Stimulated activated CD8-positive, alpha-beta memory T cell treated with anti-CD3 and anti-CD28 coated beads, Interleukin-4, amount 100 ng/mL, for 48 hours (primary cell): ENCODE results near the gene RPP38.

Experiments used
- DNase-seq: peaks from one replicate; pipeline ENCODE4 v3.0.0-alpha.2; 2020

RPP38 gene

DNA sequence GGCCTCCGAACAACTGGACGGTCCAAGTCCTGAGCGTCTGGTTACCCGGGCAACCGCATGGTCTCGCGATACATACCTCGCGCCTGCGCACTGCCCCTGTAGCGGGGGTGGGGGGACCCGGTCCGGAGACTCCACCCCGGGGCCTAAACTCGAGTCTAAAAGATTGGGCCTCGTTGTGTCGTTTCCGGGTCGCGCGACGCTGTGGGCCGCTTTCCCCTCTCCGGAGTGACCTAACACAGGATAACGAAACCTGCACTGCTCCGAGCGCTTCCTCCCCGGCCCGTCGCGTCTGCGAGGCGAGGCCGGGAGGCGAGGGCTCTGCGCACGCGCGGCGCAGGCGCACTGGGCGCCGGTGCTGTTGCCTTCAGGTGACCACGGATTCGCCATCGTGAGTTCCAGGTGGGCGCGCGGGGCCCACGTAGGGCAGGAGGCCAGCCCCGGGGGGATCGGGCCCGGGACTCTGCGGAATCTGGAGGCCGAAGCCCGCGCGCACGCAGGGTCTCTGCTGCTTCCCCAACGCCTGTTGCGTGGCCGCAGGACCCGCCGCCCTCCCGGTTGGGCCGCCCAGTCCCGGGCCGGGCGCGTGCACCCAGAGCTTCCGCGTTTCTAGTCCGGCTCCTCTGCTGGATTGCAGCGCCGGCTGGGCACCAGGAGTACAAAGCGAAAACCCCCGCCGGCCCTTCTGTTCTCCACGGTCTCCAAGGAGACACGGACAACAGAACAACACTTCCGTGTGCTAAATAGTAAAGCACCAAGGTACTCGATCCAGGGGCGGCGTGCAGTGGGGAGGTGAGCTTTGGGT, at the start of gene RPP38:
TSS of gene RPP38 (plus strand) at position 345 of the 802 bp plus-strand sequence. CDS start 5,960 bp downstream, outside the sequence.
- peak; percentile 99 for DNase-seq

DNA sequence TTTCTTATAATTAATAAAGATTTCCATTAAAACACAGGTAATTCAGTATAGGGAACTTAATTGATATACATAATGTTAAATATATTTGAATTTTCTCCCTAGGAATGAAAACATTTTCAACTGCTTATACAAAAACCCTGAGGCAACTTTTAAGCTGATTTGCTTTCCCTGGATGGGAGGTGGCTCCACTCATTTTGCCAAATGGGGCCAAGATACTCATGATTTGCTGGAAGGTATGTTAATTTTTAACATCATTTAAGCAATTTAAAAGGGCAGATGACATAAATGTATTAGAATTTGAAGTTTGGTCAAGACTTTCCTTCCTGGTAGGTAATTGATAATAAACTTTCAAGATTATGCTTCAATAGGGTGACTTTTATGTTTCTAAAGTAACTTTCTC, 47.6 kb upstream of the RPP38 start:
- no peak for DNase-seq

DNA sequence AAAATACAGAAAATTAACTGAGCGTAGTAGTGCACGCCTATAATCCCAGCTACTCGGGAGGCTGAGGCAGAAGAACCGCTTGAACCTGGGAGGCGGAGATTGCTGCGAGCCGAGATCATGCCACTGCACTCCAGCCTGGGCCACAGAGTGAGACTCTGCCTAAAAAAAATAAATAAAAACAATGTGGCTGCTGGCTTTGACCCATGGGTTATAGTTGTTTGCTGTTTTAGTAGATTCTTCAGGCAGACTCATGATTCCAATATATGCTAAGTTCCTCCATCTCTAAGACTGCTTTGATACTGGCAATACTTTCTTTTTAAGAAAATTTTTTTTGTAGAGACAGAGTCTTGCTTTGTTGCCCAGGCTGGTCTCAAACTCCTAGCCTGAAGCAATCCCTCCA, 45.0 kb upstream of the RPP38 start:
- no peak for DNase-seq

- no peak for DNase-seq
These were observed 44.1 kb upstream of the RPP38 start for GRCh38 chr10:15053061-15053460.

GRCh38 chr10:15058689-15059088, 38.5 kb upstream of the RPP38 start:
- DNase-seq, result no peak

DNA sequence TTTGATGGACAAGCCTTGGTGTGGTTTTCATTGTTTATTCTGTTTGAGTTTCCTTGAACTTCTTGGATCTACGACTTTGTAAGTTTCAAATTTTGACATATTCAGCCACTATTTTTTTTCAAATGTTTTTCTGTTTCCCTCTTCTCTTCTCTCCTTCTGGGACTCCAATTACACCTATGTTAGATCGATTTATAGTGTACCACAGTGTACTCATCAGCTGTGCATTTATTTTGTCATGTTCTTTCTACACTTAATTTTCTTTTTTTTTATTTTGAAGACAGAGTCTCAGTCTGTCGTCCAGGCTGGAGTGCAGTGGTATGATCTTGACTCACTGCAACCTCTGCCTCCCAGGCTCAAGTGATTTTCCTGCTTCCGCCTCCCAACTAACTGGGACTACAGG, 37.2 kb upstream of the RPP38 start:
- no peak for DNase-seq

- DNase-seq, result no peak
These were observed 36.5 kb upstream of the RPP38 start for GRCh38 chr10:15060638-15061037.

DNA sequence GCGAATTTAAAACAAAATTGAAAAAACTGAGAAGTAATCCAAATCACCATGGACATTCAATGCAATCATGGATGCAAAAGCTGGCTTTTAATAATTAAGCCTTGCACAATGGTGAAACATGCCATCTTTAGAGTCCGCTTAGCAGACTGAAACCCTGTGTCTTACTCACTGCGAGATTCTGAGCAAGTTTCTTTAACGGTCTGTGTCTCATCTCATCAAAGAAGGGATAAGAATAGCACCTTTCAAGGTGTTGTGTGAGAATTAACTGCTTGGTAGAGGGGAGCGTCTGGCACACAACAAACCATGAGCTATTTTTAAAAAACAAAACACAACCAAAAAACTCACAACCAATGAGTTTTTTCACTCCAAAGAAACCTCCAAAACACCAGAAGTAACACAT, 30.0 kb upstream of the RPP38 start:
- DNase-seq, result no peak

- no peak for DNase-seq
These were observed 28.4 kb upstream of the RPP38 start for GRCh38 chr10:15068802-15069201.

- DNase-seq, result no peak
These were observed 27.9 kb upstream of the RPP38 start for GRCh38 chr10:15069230-15069629.

- DNase-seq, result no peak
These were observed 24.8 kb upstream of the RPP38 start for GRCh38 chr10:15072358-15072757.

DNA sequence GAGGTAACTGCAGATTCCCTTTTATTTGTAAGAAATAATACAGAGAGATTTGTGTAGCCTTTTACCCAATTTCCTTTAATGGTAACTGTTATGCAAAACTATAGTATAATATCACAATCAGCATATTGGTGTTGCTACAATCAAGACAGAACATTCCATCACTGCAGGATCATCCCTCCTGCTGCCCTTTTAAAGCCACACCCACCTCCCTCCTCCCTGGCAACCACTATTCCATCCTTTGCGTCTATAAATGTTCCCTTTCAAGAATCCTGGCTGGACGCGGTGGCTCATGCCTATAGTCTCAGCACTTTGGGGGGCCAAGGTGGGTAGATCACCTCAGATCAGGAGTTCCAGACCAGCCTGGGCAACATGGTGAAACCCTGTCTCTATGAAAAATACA, 21.7 kb upstream of the RPP38 start:
- no peak for DNase-seq

- DNase-seq, result no peak
These were observed 13.3 kb upstream of the RPP38 start for GRCh38 chr10:15083674-15084501.

DNA sequence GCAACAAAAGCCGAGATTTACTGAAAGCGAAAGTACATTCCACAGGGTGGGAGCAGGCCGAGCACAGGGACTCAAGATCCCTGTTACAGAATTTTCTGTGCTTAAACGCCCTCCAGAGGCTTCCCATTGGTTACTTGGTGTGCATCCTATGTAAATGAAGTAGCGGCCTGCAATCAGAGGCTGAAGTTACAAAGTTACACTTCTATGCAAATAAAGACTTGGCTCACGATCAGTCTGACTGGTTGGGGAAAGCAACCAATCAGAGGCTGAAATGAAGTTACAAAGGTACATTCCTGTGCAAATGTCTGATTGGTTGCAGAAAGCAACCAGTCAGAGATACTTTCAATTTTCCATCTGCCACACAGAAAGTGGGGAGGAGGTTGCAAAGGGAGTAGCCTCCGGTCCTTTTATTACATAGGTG, 12.6 kb upstream of the RPP38 start:
- no peak for DNase-seq

DNA sequence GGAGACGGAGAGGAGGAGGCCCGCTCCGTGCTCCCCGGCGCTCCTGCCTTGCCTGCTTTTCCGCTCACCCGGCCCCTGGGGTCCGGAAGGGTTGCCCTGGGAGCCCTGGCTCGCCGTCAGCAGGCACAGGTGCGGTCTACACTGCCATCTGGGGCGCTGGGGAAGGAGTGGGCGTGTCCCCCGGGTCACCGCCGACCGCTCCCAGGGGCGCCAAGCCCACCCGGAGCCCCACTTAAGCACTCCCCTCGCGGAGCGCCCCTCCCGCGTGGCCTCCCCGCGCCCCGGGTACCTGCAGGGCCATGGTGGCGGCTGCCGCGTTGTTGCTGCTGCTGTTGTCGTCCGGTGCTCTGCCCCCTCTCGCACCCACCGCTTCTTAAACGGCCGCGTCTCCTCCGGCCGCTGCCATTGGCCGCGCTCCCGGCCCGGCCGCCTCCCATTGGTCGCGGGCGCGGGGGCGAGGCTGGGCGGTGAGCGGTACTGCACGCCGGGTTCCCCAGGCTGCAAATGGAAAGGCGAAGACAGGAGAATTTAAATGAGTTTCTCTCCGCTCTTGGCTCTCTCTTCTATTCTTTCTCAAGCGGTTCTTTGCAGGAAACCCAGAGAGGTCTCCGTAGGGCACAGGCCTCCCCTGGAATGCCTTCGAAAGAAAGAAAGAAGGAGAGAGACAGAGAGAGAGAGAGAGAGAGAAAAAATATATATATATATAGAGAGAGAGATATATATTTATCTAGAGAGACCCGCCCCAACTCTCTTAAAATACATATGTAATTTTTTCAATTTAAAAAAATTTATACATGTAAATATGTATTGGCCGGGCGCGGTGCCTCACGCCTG, 8.5 kb upstream of the RPP38 start, which contains the start of gene ACBD7:
TSS of gene ACBD7 (minus strand) at position 349 of the 834 bp plus-strand sequence. CDS start at position 301, 48 bp downstream.
- DNase-seq, result peak; percentile 88

DNA sequence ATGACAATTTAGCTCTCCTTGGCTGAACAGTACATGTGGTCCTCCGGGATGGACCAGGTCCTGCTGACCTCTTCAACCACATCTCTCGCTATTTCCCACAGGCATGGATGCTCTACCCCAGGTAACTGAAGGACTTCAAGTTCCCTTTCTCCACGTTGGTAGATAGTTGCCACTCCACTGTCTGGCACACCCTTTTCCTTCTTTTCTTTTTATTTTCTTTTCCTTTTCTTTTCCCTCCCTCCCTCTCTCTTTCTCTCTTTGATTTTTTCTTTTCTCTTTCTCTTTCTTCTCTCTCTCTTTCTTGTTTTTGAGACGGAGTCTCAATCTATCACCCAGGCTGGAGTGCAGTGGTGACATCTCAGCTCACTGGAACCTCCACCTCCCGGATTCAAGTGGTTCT, 5.7 kb upstream of the RPP38 start:
- no peak for DNase-seq

DNA sequence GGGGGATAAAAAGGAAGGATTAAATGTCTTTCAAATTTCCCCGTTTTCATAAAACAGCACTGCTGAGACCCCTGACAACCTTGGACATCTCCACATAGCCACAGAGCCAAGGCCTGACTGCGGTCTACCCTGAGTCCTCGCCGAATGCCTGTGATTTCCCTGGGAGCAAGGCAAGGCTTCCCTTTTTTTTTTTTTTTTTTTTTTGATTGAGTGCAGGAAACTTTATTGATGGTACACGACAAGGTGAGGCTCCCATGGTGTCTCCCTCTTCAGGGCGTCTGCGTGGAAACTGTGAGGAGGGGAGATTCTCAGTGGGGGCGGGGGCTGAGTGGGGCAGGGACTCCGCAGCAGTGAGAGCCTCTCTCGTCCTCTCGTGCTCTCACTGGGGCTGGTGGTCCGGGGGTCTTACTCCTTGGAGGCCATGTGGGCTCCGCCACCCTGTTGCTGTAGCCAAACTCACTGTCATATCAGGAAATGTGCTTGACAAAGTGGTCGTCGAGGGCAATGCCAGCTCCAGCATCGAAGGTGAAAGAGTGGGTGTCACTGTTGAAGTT, 4.2 kb upstream of the RPP38 start:
- DNase-seq, result no peak

DNA sequence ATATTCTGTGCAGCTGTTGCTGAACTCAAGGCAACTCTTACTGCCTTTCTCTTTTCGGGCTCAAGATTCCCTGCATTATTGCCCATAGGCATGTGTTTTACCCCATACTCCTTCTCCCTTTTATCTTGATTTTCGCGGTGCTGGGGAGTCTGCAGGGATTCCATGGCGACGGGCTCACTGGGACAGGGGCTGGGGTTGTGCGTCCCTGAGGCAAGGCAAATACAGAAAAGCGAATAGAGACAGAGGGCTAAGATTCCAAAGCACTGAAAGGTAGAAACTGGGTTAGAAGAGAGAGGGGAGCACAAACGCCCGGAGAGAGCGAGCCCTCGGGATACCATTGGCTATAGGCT, 519 bp upstream of the RPP38 start:
- no peak for DNase-seq

- no peak for DNase-seq
These were observed 2.7 kb downstream of the RPP38 start for GRCh38 chr10:15099886-15100285.

DNA sequence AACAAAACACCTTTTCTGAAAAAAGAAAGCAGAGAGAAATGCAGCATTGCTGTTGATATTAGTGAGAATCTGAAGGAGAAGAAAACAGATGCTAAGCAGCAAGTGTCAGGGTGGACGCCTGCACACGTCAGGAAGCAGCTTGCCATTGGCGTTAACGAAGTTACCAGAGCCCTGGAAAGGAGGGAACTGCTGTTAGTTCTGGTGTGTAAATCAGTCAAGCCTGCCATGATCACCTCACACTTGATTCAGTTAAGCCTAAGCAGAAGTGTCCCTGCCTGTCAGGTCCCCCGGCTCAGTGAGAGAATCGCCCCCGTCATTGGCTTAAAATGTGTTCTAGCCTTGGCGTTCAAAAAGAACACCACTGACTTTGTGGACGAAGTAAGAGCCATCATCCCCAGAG, 6.4 kb downstream of the RPP38 start:
- DNase-seq, result no peak

GRCh38 chr10:15106352-15107013, 9.3 kb downstream of the RPP38 start:
- DNase-seq, result peak; percentile 79

GRCh38 chr10:15112657-15113056, 15.5 kb downstream of the RPP38 start:
- DNase-seq, result no peak
